GM18519 (cell line): Measurements from ENCODE around the gene B3GALT6.
"Not testable (repeated sequence)": the region's sequence is repeated elsewhere in the genome, so short reads cannot be mapped to it uniquely, and the experiment has no call there.

ENCODE experiments used
- ATAC-seq: cut with Tn5 transposase; IDR thresholded peaks from one replicate; pipeline ENCODE4 v1.9.1; 2021; ENCODE audit warnings: mild to moderate bottlenecking, moderate library complexity; ENCODE audit not compliant: unreplicated experiment, low FRiP score

B3GALT6 gene

GRCh38 chr1:1232208-1232795, at the start of gene B3GALT6:
Gene B3GALT6, plus strand, starts transcription at chr1:1232237. Its CDS starts 42 bp downstream, at chr1:1232279.
- ATAC-seq, result peak; percentile 6

- no peak for ATAC-seq
These were observed 49.4 kb upstream of the B3GALT6 start for GRCh38 chr1:1182491-1183220.

- ATAC-seq, result no peak
These were observed 48.8 kb upstream of the B3GALT6 start for GRCh38 chr1:1183221-1183747.

GRCh38 chr1:1183833-1184775, 47.9 kb upstream of the B3GALT6 start:
- ATAC-seq, result no peak

- no peak for ATAC-seq
These were observed 46.8 kb upstream of the B3GALT6 start for GRCh38 chr1:1185101-1185765.

GRCh38 chr1:1187938-1188337, 44.1 kb upstream of the B3GALT6 start:
- ATAC-seq, result no peak

- ATAC-seq, result no peak
These were observed 42.9 kb upstream of the B3GALT6 start for GRCh38 chr1:1189111-1189510.

GRCh38 chr1:1191734-1192133, 40.3 kb upstream of the B3GALT6 start:
- no peak for ATAC-seq

GRCh38 chr1:1194723-1195122, 37.3 kb upstream of the B3GALT6 start:
- no peak for ATAC-seq

GRCh38 chr1:1195726-1196125, 36.3 kb upstream of the B3GALT6 start:
- ATAC-seq, result not testable (repeated sequence)

- no peak for ATAC-seq
These were observed 35.4 kb upstream of the B3GALT6 start for GRCh38 chr1:1196431-1197187.

GRCh38 chr1:1197188-1197500, 34.9 kb upstream of the B3GALT6 start:
- ATAC-seq, result no peak

- no peak for ATAC-seq
These were observed 34.2 kb upstream of the B3GALT6 start for GRCh38 chr1:1197551-1198422.

GRCh38 chr1:1198423-1199140, 33.5 kb upstream of the B3GALT6 start:
- ATAC-seq, result no peak

GRCh38 chr1:1199141-1199960, 32.7 kb upstream of the B3GALT6 start:
- ATAC-seq, result no peak

GRCh38 chr1:1199961-1200875, 31.8 kb upstream of the B3GALT6 start:
- ATAC-seq, result no peak
